ENCODE results near the gene HGFAC.

DNA sequence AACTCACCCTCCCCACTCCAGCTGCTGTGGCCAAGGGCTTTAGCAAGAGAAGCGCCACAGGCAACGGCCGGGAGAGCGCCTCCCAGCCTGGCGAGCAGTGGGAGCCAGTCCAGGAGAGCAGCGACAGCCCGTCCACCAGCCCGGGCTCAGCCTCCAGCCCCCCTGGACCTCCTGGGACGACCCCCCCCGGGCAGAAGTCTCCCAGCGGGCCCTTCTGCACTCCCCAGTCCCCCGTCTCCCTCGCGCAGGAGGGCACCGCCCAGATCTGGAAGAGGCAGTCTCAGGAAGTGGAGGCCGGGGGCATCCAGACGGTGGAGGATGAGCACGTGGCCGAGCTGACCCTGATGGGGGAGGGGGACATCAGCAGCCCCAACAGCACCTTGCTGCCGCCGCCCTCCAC lies 11.2 kb upstream of the HGFAC start:
- no peak for TF ChIP-seq EZH2 (IDR thresholded peaks at IDR 0.05; ENCODE audit: insufficient read depth, poor library complexity, severe bottlenecking)
- no peak for TF ChIP-seq EZH2phosphoT487 (IDR thresholded peaks at IDR 0.05; ENCODE audit: insufficient read depth, low read depth)

All from GM23248 (cell line).